Tibial artery (tissue), 4 donors: ENCODE measurements around the gene AP2A2.

Experiments used
- DNase-seq, 2 donors: peaks; one replicate each; pipeline ENCODE4 v3.0.0-alpha.2; 2019
- H3K27ac ChIP-seq, 2 donors: fragments of 200-600 bp; sonication (generic) in 1 of 2; 1 replicate in 1 of 2; 2 replicates in 1 of 2; pipeline ENCODE4 v1.5.1; 2018 to 2019; ENCODE audit warnings: mild to moderate bottlenecking in 1 of 2
- H3K27me3 ChIP-seq, 2 donors: fragments of 200-600 bp; sonication (generic) in 1 of 2; one replicate each; pipeline versions ENCODE4 v1.5.1 to v1.6.0; 2016 to 2019
- H3K36me3 ChIP-seq, 3 donors: fragments of 200-600 bp; sonication (generic) in 2 of 3; one replicate each; pipeline ENCODE4 v1.5.1; 2016 to 2019; ENCODE audit warnings: mild to moderate bottlenecking in 2 of 3
- H3K4me1 ChIP-seq, 4 donors: fragments of 200-600 bp; sonication (generic) in 2 of 4; 1 replicate in 3 of 4; 2 replicates in 1 of 4; pipeline ENCODE4 v1.5.1; 2016 to 2019
- H3K4me3 ChIP-seq, 2 donors: fragments of 200-600 bp; sonication (generic) in 1 of 2; 1 replicate in 1 of 2; 2 replicates in 1 of 2; pipeline ENCODE4 v1.5.1; 2018 to 2019; ENCODE audit warnings: mild to moderate bottlenecking in 2 of 2
- H3K9me3 ChIP-seq, 3 donors: fragments of 200-600 bp; sonication (generic) in 1 of 3; one replicate each; pipeline ENCODE4 v1.5.1; 2016 to 2019
- intact Hi-C: fragments of 100-400 bp; cut with DNase I; formaldehyde crosslinking; loops from one replicate; pipeline ENCODE4 v1.15.0; 2023; ENCODE audit warnings: low total_unique reads
- TF ChIP-seq, protein P1 (sequence below), 2 experiments: fragments of 200-600 bp in 1 of 2; fragments of 450-650 bp in 1 of 2; IDR thresholded peaks; one replicate each; pipeline ENCODE4 v1.5.1; 2017 to 2019; ENCODE audit warnings: antibody characterized with exemption in 2 of 2, mild to moderate bottlenecking in 1 of 2, moderate library complexity in 1 of 2

The AP2A2 gene

DNA sequence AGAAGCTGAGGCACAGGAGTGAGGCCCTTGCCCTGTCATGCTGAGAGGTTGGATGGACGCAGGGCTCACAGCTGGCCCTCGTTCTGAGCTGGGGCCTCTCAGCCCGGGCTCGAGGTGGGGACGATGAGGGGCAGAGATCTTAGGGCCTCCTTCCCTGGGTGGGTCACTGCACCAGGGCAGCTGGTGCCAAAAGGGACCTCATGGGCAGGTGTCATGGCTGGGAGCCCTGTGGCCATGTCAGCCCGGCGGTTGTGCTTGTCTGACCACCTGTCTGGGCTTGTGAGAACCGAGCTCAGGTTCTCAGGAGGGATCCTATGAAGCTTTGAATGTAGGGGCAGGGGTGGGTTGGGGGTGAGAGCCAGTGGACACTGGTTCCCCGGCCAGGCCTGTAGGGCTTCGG, 112.7 kb downstream of the AP2A2 start:
- no peaks in the 10 kb centered on the region for H3K9me3 ChIP-seq
- peaks cover 0 to 83% of the 10 kb centered on the region in 2 donors for H3K27me3 ChIP-seq
- intact Hi-C loops: no loop called here
- no peak overlapping the region for H3K4me3 ChIP-seq
- TF ChIP-seq, protein P1, sequence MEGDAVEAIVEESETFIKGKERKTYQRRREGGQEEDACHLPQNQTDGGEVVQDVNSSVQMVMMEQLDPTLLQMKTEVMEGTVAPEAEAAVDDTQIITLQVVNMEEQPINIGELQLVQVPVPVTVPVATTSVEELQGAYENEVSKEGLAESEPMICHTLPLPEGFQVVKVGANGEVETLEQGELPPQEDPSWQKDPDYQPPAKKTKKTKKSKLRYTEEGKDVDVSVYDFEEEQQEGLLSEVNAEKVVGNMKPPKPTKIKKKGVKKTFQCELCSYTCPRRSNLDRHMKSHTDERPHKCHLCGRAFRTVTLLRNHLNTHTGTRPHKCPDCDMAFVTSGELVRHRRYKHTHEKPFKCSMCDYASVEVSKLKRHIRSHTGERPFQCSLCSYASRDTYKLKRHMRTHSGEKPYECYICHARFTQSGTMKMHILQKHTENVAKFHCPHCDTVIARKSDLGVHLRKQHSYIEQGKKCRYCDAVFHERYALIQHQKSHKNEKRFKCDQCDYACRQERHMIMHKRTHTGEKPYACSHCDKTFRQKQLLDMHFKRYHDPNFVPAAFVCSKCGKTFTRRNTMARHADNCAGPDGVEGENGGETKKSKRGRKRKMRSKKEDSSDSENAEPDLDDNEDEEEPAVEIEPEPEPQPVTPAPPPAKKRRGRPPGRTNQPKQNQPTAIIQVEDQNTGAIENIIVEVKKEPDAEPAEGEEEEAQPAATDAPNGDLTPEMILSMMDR (IDR thresholded peaks at IDR 0.05): no peak
- no peak overlapping the region for H3K27ac ChIP-seq
- peaks cover 0 to 13% (median 0%) of the 10 kb centered on the region in 4 donors for H3K4me1 ChIP-seq
- DNase-seq: no peak
- no peaks in the 10 kb centered on the region for H3K36me3 ChIP-seq

DNA sequence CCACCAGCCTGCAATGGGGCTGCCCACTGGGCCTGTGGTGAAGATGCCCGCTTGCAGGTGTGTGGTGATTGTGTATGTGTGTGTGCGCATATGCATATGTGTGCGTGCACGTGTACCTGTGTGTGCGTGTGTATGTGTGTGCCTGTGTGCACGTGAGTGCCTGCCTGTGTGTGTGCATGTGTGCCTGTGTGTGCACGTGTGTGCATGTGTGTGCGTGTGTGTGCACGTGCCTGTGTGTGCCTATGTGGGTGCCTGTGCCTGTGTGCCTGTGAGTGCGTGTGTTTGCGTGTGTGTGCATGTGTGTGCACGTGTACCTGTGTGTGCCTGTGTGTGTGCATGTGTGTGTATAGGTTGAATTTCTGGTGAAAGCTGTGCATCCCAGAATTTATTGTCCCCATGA, 113.3 kb downstream of the AP2A2 start:
- DNase-seq: no peak
- TF ChIP-seq, protein P1 (IDR thresholded peaks at IDR 0.05): no peak
- peaks cover 0 to 13% (median 0%) of the 10 kb centered on the region in 4 donors for H3K4me1 ChIP-seq
- H3K27me3 ChIP-seq: peaks cover 0 to 86% of the 10 kb centered on the region in 2 donors
- no peak overlapping the region for H3K4me3 ChIP-seq
- no peak overlapping the region for H3K27ac ChIP-seq
- H3K9me3 ChIP-seq: no peaks in the 10 kb centered on the region
- H3K36me3 ChIP-seq: no peaks in the 10 kb centered on the region
- intact Hi-C loops: no loop called here

DNA sequence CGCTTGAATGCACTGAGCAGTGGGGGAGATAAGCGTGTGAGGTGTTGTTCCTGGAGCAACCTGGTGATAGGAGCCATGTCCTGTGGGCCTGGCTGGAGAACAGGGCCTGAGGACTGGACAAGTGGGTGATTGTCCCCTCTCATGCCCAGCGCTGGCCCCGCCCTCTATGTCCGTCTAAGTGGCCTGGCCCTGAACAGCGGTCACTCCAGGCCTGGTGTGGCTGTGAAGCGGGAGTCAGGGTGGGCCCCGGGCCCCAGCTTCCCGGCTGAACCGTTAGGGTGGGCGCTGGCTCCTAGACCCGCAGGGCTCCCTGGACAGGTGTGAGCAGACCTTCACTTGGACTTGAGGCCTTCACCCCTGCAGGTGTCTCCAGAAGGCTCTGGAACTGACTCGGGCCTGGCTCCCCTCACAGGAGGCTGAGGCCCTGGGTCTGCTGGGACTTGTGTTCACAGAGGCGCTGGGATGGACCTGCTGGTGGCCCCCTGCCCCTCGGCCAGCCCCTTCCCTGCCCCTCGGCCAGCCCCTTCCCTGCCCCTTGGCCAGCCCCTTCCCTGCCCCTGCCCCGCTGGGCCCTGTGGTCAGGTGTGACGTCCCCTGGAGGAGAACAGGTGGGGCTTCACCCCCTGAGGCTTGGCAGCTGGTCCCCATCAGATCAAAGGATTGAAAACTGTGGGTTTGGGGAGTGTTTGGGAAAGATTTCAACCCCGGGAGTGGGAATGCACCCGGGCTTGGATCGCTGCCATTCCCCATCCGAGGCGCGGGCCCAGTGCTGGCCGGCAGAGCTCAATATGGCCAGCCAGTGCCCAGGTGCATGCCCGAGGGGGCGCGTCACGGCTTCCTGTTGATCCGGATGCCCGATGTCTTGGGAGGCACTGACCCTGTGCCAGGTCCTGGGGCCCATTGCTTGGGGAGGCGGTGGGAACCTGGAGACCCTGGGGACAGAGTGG, 114.1 kb downstream of the AP2A2 start:
- H3K4me1 ChIP-seq: peaks cover 0 to 9% (median 0%) of the 10 kb centered on the region in 4 donors
- no peak overlapping the region for H3K4me3 ChIP-seq
- no peak overlapping the region for H3K27ac ChIP-seq
- intact Hi-C loops: no loop called here
- TF ChIP-seq, protein P1 (IDR thresholded peaks at IDR 0.05): no peak
- H3K27me3 ChIP-seq: peaks cover 0 to 86% of the 10 kb centered on the region in 2 donors
- no peaks in the 10 kb centered on the region for H3K36me3 ChIP-seq
- DNase-seq: no peak
- H3K9me3 ChIP-seq: no peaks in the 10 kb centered on the region

DNA sequence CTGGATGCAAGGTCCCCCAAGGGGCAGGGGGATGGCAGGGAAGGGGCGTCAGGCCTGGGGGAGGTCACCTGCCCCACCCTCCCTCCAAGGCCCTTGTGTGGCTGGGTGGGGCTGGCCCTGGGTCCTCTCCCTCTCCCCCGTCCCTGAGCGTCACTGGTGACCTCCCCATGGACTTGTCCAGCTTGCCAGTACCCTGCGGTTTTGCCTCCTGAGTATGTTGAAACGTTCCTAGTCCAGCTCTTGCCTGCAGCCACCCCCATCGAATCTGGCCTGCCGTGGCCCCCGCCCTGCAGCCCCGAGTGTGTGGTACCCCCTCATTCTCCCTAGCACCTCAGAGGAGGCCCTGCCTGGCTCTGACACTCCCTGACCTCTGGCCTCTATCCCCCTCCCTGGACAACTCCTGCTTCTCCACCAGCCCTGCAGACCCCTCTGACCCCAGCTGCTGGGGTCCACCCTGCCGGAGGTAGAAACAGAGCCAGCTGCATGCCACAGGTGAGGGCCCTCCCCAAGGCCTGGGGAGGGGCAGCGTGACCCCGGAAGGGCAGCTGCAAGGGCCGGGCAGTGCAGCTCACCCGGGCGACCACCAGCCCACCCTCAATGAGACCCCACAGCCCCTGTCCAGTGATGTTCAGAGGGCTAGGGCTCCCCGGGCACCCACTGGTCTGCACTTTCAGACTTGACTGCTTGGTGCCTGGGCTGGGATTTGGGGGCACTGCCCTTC, 114.9 kb downstream of the AP2A2 start:
- Histone ChIP-seq H3K36me3 (no peaks in the 10 kb centered on the region), H3K9me3 (no peaks in the 10 kb centered on the region), H3K27ac (no peak overlapping the region), H3K4me1 (peaks cover 0 to 9% (median 0%) of the 10 kb centered on the region in 4 donors), H3K4me3 (no peak overlapping the region), H3K27me3 (peaks cover 0 to 77% of the 10 kb centered on the region in 2 donors)
- intact Hi-C loops: no loop called here
- no peak for DNase-seq
- TF ChIP-seq, protein P1 (IDR thresholded peaks at IDR 0.05): no peak

DNA sequence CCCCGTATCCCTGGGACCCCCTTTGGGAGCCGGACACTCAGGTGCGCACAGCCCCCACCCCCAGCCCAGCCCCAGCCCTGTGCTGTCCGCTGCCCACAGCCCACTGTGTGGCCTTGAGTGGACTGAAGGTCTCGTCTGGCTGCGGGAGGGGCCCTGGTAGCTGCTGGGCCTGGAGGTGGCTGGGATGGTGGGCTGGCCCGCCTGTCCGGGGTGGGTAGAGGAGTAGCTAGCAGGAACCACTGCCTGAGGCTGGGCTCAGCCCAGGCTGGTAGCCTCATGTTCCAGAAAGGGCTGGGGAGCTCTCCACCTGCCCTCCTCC, 115.4 kb downstream of the AP2A2 start:
- intact Hi-C loops: no loop called here
- no peak for DNase-seq
- Histone ChIP-seq H3K9me3 (no peaks in the 10 kb centered on the region), H3K36me3 (no peaks in the 10 kb centered on the region), H3K4me3 (no peak overlapping the region), H3K27ac (no peak overlapping the region), H3K27me3 (peaks cover 0 to 72% of the 10 kb centered on the region in 2 donors), H3K4me1 (peaks cover 0 to 9% (median 0%) of the 10 kb centered on the region in 4 donors)
- TF ChIP-seq, protein P1 (IDR thresholded peaks at IDR 0.05): no peak
